Mesodermal cell (in vitro differentiated cells): ENCODE data around the gene COL8A1.
"Not testable (repeated sequence)": the region's sequence is repeated elsewhere in the genome, so short reads cannot be mapped to it uniquely, and the experiment has no call there.

ENCODE experiments used
- H3K27ac ChIP-seq: 2 replicates; pipeline ENCODE4 v1.7.0; 2013; ENCODE audit warnings: mild to moderate bottlenecking, low read depth, low read length, moderate library complexity; ENCODE audit not compliant: severe bottlenecking
- H3K36me3 ChIP-seq: 2 replicates; pipeline ENCODE4 v1.7.1; 2013; ENCODE audit warnings: mild to moderate bottlenecking, low read length, moderate library complexity; ENCODE audit not compliant: control insufficient read depth, insufficient read depth
- H3K4me1 ChIP-seq: one replicate; pipeline ENCODE4 v1.7.1; 2013; ENCODE audit warnings: mild to moderate bottlenecking, low read length; ENCODE audit not compliant: insufficient read depth, control insufficient read depth, poor library complexity, severe bottlenecking
- H3K4me3 ChIP-seq: 2 replicates; pipeline ENCODE4 v1.7.0; 2013; ENCODE audit warnings: low read length, control low read depth, mild to moderate bottlenecking; ENCODE audit not compliant: insufficient read depth, poor library complexity, severe bottlenecking; ENCODE audit errors: extremely low read depth
- H3K9me3 ChIP-seq: 2 replicates; pipeline ENCODE4 v1.7.1; 2013; ENCODE audit warnings: mild to moderate bottlenecking, low read length, moderate library complexity; ENCODE audit not compliant: control insufficient read depth
- WGBS, 2 experiments: methylation state at CpG; one replicate each; pipeline ENCODE4 v1.1.5; 2013; ENCODE audit warnings: missing lambda C conversion rate in 2 of 2; ENCODE audit not compliant: insufficient coverage in 2 of 2; 5-methylcytosine and 5-hydroxymethylcytosine counted together

The COL8A1 gene

GRCh38 chr3:99724276-99724675 is 85.9 kb downstream of the COL8A1 start:
- Histone ChIP-seq H3K4me3 (no peak overlapping the region), H3K4me1 (no peaks in the 10 kb centered on the region), H3K36me3 (no peaks in the 10 kb centered on the region), H3K27ac (no peak overlapping the region), H3K9me3 (no peaks in the 10 kb centered on the region)
- WGBS, 2 experiments, result 89% methylated on average over 1 of the region's 1 CpG

DNA sequence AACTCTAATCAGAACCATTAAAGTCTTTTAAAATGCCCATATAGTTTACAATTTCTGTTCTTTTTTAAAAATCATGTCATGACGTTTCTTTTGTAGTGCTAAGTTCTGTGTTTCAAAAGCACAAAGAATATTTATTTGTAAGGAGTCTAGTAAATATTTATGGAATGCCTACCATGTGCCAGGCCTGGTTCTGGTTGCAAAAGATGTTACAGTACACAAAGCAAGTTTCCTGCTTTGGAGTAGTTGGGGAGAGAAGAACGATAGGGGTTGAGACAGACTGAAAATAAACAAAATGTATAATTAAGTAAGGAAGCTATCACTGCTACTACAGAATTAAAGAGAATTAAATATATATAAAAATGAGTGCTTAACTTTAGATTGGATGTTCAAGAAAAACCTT is 92.5 kb downstream of the COL8A1 start:
- Histone ChIP-seq H3K4me1 (peaks cover 5% of the 10 kb centered on the region), H3K27ac (no peak overlapping the region), H3K9me3 (no peaks in the 10 kb centered on the region), H3K36me3 (no peaks in the 10 kb centered on the region), H3K4me3 (no peak overlapping the region)
- no CpG with 5 or more reads among the region's 2 CpGs for WGBS, 2 experiments

GRCh38 chr3:99731499-99731898 is 93.1 kb downstream of the COL8A1 start:
- Histone ChIP-seq H3K4me3 (no peak overlapping the region), H3K4me1 (peaks cover 5% of the 10 kb centered on the region), H3K36me3 (no peaks in the 10 kb centered on the region), H3K27ac (no peak overlapping the region), H3K9me3 (no peaks in the 10 kb centered on the region)
- WGBS, 2 experiments, result 100% methylated on average over 1 of the region's 1 CpG

DNA sequence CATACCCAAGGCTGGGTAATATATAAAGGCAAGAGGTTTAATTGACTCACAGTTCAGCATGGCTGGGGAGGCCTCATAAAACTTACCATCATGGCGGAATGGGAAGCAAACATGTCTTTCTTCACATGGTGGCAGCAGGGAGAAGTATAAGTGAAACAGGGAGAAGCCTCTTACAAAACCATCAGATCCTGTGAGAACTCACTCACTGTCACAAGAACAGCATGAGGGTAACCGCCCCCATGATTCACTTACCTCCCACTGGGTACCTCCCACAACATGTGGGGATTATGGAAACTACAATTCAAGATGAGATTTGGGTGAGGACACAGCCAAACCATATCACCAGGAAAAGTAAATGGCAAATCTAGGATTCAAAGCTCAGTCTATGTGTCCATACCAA is 102.0 kb downstream of the COL8A1 start:
- not testable (repeated sequence) for H3K4me1 ChIP-seq, H3K36me3 ChIP-seq, H3K27ac ChIP-seq, H3K9me3 ChIP-seq, H3K4me3 ChIP-seq
- WGBS, 2 experiments, result 100% methylated on average over 1 of the region's 2 CpGs

DNA sequence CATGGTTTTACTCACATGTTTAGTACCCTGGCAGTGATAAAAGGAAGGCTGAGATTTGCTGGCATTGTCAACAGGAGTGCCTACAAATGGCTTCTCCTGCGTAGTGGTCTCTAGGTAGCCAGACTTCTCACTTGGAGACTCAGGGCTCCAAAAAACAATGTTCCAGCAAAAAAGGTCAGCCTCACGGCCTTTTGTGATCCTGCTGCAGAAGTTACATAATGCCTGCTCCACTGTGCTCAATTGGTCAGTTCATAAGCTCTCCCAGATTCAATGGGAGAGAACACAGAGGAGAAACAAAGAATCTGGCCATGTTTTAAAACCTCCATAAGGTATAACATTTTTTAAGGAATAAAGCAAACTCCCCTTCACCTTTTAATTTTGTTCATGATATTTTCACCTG is 103.2 kb downstream of the COL8A1 start:
- Histone ChIP-seq H3K9me3 (peaks cover 8% of the 10 kb centered on the region), H3K36me3 (no peaks in the 10 kb centered on the region), H3K4me3 (no peak overlapping the region), H3K27ac (no peak overlapping the region), H3K4me1 (no peaks in the 10 kb centered on the region)
- 94 to 95% methylated on average over 2 of the region's 2 CpGs for WGBS, 2 experiments

DNA sequence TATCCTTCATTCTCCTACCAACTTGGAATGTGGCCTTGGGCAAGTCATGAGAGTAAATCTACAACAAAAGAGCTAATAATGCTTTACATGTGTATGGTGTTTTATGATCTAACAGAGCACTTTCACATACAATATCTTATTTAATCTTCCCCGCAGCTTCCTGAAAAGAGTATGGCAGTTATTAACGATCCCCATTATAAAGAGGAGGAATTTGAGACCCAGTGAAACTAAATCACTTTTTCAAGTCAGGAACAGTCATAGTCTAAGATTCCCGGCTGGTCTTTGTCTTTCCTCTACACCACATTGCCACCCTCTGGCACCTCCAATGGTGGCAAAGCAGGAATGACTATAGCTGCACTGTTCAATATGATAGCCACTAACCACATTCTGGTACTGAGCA is 109.5 kb downstream of the COL8A1 start:
- Histone ChIP-seq H3K27ac (no peak overlapping the region), H3K4me3 (no peak overlapping the region), H3K4me1 (no peaks in the 10 kb centered on the region), H3K36me3 (no peaks in the 10 kb centered on the region), H3K9me3 (no peaks in the 10 kb centered on the region)
- 63% methylated on average over 1 of the region's 3 CpGs; no CpG with 5 or more reads in 1 of the 2 experiments for whole genome bisulfite sequencing, 2 experiments

DNA sequence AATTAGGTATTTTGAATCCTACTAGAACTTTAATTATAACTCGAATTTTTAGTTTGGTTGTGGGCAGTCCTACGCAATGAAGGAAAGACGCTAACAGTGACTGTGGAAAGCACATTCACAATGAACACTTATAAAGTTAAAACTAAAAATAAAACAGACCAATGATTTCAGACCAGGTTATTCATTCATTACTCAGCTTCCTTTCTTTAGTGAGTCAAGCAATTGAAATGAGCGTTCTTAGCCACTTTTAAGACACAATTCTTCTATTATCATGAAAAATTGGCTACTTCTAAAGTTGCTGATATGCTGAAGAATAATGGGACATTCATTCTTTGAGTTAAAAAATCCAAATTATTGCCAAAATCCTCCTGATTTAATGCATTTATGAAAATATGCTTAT is 113.3 kb downstream of the COL8A1 start:
- Histone ChIP-seq H3K27ac (no peak overlapping the region), H3K36me3 (no peaks in the 10 kb centered on the region), H3K9me3 (no peaks in the 10 kb centered on the region), H3K4me3 (no peak overlapping the region), H3K4me1 (no peaks in the 10 kb centered on the region)
- 100% methylated on average over 1 of the region's 4 CpGs; no CpG with 5 or more reads in 1 of the 2 experiments for WGBS, 2 experiments

GRCh38 chr3:99753268-99753975 is 115.0 kb downstream of the COL8A1 start:
- WGBS, 2 experiments, result 0% methylated on average over 2 of the region's 3 CpGs
- H3K27ac ChIP-seq, result no peak overlapping the region

DNA sequence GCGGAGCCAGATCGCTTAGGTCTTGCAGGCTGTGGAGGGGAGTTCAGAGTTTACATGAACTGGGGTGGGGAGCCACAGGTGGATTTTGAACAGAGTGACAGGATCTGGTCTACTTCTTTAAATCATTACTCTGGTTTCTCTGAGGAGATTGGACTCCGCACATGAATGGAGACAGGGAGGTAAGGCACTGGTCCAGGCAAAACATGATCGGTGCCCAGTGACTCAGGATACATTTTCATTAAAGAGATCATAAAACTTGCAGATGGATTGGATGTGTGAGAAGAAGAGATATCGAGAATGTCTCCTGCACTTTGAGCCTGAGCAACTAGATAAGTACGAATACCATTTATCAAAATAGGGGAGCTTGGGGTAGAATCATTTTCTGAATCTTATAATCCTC is 117.4 kb downstream of the COL8A1 start:
- Histone ChIP-seq H3K9me3 (no peaks in the 10 kb centered on the region), H3K4me1 (no peaks in the 10 kb centered on the region), H3K4me3 (no peak overlapping the region), H3K36me3 (no peaks in the 10 kb centered on the region), H3K27ac (no peak overlapping the region)
- 86 to 95% methylated on average over 3 to 4 of the region's 6 CpGs for WGBS, 2 experiments

More at GRCh38 chr3:99753268-99753975, 115.0 kb downstream of the COL8A1 start:
- Histone ChIP-seq H3K36me3 (no peaks in the 10 kb centered on the region), H3K4me3 (no peak overlapping the region), H3K4me1 (no peaks in the 10 kb centered on the region), H3K9me3 (no peaks in the 10 kb centered on the region)

DNA sequence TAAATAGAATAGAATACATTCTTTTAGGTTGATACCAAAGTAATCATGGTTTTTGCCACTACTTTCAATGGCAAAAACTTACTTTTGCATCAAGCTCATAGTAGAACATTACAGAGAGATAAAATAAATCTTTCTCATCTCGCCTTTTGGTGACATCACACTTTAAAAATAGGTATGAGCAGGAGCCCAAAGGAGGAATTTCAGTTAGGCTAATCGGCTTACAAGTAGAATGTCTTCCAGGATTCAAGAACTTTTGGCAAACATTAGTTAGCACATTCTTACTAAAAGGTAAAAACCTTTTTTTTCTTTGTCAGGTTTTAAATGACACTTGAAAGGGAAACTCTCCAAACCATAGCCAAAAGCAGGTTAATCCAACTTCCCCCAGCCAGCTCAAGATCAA is 119.6 kb downstream of the COL8A1 start:
- no peak overlapping the region for H3K4me3 ChIP-seq
- no peaks in the 10 kb centered on the region for H3K9me3 ChIP-seq
- no peaks in the 10 kb centered on the region for H3K4me1 ChIP-seq
- H3K36me3 ChIP-seq, result no peaks in the 10 kb centered on the region
- WGBS, 2 experiments, result no CpG with 5 or more reads among the region's 2 CpGs
- H3K27ac ChIP-seq, result no peak overlapping the region

DNA sequence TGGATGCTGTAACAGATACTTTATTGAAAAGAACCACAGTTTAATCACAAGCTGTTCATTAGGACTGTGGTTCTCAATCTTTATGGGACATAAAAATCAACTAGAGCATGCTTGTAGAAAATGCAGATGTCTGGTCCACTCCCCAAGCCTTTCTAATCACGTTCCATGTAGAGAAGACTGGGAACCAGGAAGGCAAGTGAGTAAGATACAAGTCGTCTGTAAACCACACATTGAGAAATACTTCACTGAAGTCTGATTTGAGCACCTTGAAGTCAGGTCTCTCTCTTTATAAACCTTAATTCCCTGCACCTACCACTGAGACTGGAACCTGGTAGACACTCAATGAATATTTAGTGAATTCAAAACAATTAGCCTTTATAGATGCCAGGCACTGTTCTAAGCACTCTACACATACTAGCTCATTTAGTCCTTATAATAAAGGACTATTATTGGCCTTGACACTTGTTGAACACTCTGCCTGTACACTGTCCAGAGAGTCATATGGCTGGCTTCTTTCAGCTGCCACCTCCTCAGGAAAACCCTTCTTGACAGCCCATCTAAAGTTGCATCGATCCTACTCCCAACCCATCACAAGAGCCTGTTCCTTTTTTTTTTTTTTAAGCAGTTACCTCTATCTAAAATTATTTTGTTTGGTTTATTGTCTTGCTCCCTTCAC is 120.2 kb downstream of the COL8A1 start:
- H3K4me1 ChIP-seq, result no peaks in the 10 kb centered on the region
- no peak overlapping the region for H3K4me3 ChIP-seq
- 83 to 89% methylated on average over 1 of the region's 3 CpGs for WGBS, 2 experiments
- no peaks in the 10 kb centered on the region for H3K36me3 ChIP-seq
- no peaks in the 10 kb centered on the region for H3K9me3 ChIP-seq
- no peak overlapping the region for H3K27ac ChIP-seq
